GM21723 (cell line): ENCODE measurements around the gene SLC23A2.
"Not testable (repeated sequence)": the region's sequence is repeated elsewhere in the genome, so short reads cannot be mapped to it uniquely, and the experiment has no call there.

Source experiments
- ATAC-seq: cut with Tn5 transposase; IDR thresholded peaks from one replicate; pipeline ENCODE4 v1.9.1; 2021; ENCODE audit warnings: mild to moderate bottlenecking, moderate library complexity; ENCODE audit not compliant: unreplicated experiment

The SLC23A2 gene

DNA sequence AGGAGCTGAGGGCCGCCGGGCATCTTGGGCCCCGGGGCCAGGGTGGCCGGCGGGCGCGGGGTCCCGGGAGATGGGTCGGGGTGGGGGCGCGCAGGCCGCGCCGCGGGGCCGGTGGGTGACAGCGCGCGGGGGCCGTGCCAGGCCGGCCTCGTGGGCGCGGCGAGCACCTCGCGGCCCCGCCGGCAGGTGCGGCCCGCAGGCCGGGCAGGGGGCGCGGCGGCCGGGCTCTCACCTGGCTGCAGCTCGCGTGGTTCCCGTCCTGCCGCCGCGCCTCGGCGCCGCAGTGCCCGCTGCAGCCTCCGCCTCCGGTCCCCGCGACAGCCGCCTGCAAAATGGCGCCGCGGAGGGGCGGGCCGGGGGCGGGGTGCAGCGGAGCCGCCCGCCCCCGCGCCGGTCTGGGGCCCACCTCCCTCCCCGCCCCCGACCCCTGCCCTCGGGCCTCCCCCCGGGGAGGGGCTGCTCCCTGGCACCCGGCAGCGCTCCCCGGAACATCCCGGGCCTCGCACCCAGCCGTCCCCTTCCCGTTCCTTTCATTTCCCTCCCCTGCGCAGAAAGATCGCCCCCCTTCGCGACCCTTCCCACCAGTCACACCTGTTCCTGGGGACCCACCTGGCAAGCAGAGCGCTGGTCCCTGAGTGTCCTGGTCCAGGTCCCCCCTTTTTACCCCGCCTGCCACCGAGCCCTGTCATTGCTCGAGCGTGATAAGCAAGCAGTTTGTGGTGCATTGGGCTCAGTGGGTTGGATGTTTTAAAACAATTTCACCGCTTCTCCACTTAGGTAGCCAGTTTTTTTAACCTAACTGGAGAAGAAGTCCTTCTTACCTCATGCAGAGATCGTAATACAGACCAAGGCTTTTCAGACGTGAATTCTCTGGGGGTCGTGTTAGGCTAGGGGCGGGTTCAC is at the start of gene SLC23A2:
SLC23A2 (minus strand) TSS at position 337 of the 903 bp plus-strand sequence. CDS start 68,948 bp downstream, outside the sequence.
- ATAC-seq, result peak; percentile 66

DNA sequence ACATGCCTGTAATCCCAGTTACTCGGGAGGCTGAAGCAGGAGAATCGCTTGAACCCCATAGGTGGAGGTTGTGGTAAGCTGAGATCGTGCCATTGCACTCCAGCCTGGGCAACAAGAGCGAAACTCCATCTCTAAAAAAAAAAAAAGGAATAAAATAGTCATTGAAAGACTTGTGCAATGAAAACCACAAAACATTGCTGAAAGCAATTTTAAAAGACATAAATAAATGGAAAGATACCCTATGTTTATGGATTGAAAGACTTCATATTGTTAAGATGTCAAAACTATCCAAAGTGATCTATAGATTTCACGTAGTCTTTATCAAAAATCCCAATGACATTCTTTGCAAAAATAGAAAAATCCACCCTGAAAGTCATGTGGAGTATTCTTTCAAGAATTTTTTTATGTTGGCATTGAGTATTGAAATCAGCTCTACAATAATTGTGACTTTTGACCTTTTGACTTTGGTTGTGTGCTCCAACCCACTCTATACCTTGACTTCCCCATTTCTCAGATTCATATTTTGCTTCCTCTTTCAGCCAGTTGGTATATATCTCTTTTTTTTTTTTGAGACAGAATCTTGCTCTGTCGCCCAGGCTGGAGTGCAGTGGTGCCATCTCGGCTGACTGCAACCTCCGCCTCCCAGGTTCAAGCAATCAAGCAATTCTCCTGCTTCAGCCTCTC is 45.5 kb upstream of the SLC23A2 start:
- ATAC-seq, result no peak

GRCh38 chr20:5045906-5046305 is 44.6 kb upstream of the SLC23A2 start:
- ATAC-seq, result no peak

- no peak for ATAC-seq
Measured at GRCh38 chr20:5044075-5044620, 42.8 kb upstream of the SLC23A2 start.

DNA sequence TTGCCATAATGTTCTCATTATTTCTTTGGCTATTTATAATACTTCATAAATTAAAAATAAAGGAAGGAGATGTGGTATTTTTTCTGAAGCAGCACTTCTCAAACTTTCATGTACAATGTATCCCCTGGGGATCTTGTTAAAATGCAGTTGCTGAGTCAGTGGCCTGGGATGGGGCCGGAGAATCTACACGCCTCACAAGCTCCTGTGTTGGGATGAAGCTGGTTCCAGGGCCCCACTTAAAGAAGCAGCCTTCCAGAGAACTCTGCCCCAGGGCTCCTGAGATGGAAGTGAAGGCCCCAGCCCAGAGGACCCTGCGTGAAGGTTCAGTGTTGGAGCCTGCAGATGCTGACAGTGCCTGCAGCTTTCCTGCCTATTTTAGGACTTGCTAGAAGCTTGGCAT is 40.1 kb upstream of the SLC23A2 start:
- ATAC-seq, result no peak

DNA sequence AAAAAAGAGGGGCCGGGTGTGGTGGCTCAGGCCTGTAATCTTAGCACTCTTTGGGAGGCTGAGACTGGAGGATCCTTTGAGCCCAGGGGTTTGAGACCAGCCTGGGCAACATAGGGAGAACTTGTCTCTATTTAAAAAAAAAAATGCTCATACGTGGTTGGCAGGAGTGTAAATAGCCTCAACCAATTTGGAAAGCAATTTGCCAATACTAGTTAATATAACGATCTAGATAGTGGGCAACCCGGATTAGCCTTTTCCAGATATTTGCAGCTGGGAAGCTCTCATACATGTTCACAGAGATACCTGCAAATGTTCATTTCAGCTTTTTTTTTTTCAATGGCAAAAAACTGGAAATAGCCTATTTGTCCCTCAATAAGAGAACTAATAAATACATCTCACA is 39.0 kb upstream of the SLC23A2 start:
- ATAC-seq, result no peak

- ATAC-seq, result no peak
Measured at GRCh38 chr20:5039889-5040288, 38.6 kb upstream of the SLC23A2 start.

GRCh38 chr20:5039255-5039657 is 37.9 kb upstream of the SLC23A2 start:
- peak; percentile 66 for ATAC-seq

- ATAC-seq, result no peak
Measured at GRCh38 chr20:5036828-5037227, 35.5 kb upstream of the SLC23A2 start.

DNA sequence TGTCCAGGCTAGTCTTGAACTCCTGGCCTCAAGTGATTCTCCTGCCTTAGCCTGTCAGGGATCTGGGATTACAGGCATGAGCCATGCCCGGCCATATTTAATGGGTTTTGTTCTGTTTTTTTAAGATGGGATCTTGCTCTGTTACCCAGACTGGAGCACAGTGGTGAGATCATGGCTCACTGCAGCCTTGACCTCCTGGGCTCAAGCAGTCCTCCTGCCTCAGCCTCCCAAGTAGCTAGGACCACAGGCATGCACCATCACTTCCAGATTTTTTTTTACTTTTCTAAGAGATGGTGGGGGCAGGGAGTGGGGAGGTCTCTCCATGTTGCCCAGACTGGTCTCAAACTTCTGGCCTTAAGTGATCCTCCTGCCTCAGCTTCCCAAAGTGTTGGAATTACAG is 34.2 kb upstream of the SLC23A2 start:
- not testable (repeated sequence) for ATAC-seq

- no peak for ATAC-seq
Measured at GRCh38 chr20:5033566-5033965, 32.3 kb upstream of the SLC23A2 start.

DNA sequence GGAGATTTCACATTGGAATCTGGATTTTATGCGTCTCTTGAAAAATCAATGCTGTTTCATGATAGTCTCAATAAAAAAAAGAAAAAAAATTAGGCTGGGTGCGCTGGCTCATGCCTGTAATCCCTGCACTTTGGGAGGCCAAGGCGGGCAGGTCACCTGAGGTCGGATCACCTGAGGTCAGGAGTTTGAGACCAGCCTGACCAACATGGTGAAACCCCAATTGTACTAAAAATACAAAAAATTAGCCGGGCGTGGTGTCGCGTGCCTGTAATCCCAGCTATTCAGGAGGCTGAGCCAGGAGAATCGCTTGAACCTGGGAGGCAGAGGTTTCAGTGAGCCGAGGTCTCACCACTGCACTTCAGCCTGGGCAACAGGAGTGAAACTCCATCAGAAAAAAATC is 30.4 kb upstream of the SLC23A2 start:
- ATAC-seq, result not testable (repeated sequence)

DNA sequence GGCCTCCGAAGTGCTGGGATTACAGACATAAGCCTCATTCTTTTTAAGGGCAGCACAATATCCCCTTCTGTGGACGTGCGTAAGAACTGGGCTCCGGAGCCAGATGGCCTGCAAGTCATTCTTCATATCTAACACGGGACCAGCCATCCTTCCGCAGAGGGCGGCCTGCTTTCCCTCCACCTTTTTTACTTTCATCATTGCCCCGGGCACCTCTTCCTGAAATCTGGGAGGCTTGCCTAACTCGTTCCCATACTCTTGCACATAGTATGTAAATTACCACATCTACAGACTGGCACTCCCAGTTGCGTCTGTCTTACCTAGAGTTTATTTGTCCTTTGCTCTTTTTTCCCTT is 29.9 kb upstream of the SLC23A2 start:
- ATAC-seq, result no peak

DNA sequence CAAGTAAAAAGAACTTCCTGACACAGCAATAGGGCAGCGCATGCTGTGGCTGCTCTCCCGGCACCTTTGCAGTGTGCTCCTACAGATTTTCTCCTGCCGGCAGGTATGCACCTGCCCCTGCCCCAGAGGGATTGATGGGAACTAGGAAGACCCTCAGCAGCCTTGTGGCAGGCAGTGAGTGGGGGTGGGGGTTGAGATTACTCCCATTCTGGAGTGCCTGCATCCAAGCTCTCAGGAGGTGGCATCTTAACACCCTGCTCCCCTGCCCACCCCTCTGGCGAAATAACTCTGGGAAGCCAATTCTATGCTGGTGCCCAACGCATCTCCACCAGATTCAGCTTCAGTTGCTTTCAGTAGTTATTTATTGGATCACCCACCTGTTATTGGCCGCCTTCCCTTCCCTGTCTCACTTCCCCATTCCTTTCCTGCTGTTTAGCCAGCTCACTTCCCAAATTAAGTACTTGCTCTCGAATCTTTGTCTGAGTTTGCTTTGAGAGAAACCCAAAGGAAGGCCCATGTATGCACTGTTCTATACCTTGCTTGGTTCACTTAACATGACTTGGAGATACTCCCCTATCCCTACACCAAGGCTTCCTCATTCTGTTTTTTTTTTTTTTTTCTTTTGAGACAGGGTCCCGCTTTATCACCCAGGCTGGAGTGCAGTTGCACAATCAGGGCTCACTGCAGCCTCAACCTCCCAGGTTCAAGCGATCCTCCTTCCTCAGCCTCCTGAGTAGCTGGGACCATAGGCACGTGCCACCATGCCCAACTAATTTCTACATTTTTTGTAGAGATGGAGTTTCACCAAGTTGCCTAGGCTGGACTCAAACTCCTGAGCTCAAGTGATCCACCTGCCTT is 29.3 kb upstream of the SLC23A2 start:
- ATAC-seq, result no peak

DNA sequence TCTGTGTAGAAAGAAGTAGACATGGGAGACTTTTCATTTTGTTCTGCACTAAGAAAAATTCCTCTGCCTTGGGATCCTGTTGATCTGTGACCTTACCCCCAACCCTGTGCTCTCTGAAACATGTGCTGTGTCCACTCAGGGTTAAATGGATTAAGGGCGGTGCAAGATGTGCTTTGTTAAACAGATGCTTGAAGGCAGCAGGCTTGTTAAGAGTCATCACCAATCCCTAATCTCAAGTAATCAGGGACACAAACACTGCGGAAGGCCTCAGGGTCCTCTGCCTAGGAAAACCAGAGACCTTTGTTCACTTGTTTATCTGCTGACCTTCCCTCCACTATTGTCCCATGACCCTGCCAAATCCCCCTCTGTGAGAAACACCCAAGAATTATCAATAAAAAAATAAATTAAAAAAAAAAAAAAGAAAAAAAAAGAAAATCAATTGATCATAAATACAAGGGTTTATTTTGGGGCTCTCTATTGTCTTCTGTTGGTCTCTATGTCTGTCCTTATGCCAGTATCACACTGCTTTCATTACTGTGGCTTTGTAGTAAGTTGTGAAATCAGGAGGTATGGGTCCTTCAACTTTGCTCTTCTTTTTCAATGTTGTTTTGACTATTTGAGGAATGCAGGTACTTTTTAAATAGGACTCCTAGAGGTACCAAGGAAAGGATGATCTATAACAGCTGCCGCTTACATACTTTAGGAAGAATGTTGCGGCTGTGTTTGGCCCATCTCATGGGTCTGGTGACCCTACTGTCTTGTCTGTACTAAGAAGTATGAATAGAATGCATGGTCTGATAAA is 27.1 kb upstream of the SLC23A2 start:
- ATAC-seq, result not testable (repeated sequence)

- no peak for ATAC-seq
Measured at GRCh38 chr20:5024982-5025381, 23.7 kb upstream of the SLC23A2 start.

DNA sequence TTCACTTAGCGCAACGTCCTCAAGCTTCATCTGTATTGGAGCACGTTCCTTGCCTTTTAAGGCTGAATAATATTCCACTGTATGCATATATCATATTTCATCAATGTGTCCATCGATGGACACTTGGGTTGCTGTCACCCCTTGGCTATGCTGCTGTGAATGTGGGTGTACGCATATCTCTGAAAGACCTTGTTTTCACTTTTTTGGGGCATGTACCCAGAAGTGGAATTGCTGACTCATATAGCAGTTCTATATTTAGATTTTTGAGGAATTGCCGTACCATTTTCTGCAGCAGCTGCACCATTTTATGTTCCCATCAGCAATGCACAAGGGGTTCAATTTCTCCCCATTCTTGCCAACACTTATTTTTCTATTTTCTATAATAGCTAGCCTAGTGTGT is 22.8 kb upstream of the SLC23A2 start:
- ATAC-seq, result no peak

DNA sequence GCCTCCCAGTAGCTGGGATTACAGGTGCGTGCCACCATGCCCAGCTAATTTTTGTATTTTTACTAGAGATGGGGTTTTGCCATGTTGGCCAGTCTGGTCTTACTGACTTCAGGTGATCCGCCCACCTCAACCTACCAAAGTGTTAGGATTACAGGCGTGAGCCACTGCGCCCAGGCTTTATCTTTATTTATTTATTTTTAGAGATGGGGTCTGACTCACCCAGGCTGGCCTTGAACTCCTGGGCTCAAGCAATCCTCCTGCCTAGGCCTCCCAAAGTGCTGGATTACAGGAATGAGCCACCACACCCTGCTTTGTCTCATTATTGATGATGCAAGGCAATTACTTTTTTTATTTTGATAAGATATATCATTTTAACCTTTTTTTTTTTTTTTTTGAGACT is 21.9 kb upstream of the SLC23A2 start:
- ATAC-seq, result not testable (repeated sequence)

DNA sequence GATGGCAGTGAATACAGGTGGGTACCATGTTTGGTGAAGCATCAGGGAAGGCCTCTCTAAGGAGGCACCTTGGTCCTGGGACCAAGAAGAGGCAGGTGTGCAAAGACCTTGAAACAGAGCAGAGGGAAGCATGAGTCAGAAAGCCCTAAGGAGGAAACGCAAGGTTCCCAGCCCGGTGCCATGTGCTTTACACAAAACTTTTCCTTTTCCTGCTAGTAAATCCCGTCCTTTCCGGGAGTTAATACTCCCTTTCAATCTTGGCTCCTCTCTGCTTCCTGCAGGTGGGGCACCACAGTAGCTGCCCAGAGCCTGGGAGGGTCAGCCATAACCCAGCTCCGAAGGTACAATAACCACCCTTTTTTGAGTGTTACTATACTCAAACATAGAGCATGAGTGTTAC is 19.4 kb upstream of the SLC23A2 start:
- no peak for ATAC-seq
